Left lung (tissue), 10 donors: Measurements from ENCODE around the gene AGBL1. TPM values are rescaled to one million over a fixed set of nuclear protein-coding genes. Genes with fewer than 3 reads are reported as not detected.

ENCODE experiments used
- ATAC-seq: fragments of 200-7000 bp; cut with Tn5 transposase; one replicate; pipeline ENCODE4 v1.9.1; 2020; ENCODE audit warnings: moderate library complexity
- DNase-seq, 4 donors: peaks; one replicate each; pipeline ENCODE4 v3.0.0-alpha.2; 2013 to 2020
- H3K27ac ChIP-seq, 2 donors: fragments of 200-600 bp; sonication (generic) in 1 of 2; one replicate each; pipeline versions ENCODE4 v1.5.0 to v1.8.0; 2020 to 2021
- H3K27me3 ChIP-seq, 2 donors: fragments of 200-600 bp; sonication (generic) in 1 of 2; one replicate each; pipeline versions ENCODE4 v1.5.0 to v1.8.0; 2020 to 2021
- H3K36me3 ChIP-seq, 2 donors: fragments of 200-600 bp; sonication (generic) in 1 of 2; one replicate each; pipeline versions ENCODE4 v1.5.0 to v1.8.0; 2020 to 2021
- H3K4me1 ChIP-seq, 2 donors: fragments of 200-600 bp; one replicate each; pipeline ENCODE4 v1.8.0; 2021
- H3K4me3 ChIP-seq, 2 donors: fragments of 200-600 bp; sonication (generic) in 1 of 2; one replicate each; pipeline versions ENCODE4 v1.5.0 to v1.8.0; 2020 to 2021; ENCODE audit warnings: mild to moderate bottlenecking in 1 of 2
- H3K9me3 ChIP-seq, 2 donors: fragments of 200-600 bp; sonication (generic) in 1 of 2; one replicate each; pipeline versions ENCODE4 v1.5.0 to v1.8.0; 2020 to 2021
- intact Hi-C, 2 donors: fragments of 100-400 bp; cut with DNase I; formaldehyde crosslinking; loops; one replicate each; pipeline versions ENCODE4 v1.11.2 to v1.14.2; 2022
- polyA plus RNA-seq, 6 donors: library from polyadenylated mRNA; unstranded; fragments of 120-200 nt; gene quantifications; one replicate each; pipeline ENCODE4 v1.2.1, GENCODE V29; 2013; ENCODE audit not compliant: insufficient read length in 6 of 6
- total RNA-seq, 2 donors: library from RNA; stranded (reverse); fragmentation: NEBNext Ultra II Directional; extraction: Animal tissue kit (Norgen Biotek cat#: 25700); gene quantifications; one replicate each; pipeline ENCODE4 v1.2.1, GENCODE V29; 2021
- TF ChIP-seq, protein P1 (sequence below), 2 donors: fragments of 200-600 bp; sonication (generic) in 1 of 2; IDR thresholded peaks; one replicate each; pipeline versions ENCODE4 v1.5.0 to v1.8.0; 2021; ENCODE audit warnings: antibody characterized with exemption in 2 of 2
- donor health status: DM: no; HTN: yes; CAD: no.
- donor health status: DM: no; HTN: no; CAD: no.

AGBL1 gene
- total and polyA plus RNA-seq, 8 donors = 0.01 to 3.3 (median 0.11) TPM; not detected in 1

DNA sequence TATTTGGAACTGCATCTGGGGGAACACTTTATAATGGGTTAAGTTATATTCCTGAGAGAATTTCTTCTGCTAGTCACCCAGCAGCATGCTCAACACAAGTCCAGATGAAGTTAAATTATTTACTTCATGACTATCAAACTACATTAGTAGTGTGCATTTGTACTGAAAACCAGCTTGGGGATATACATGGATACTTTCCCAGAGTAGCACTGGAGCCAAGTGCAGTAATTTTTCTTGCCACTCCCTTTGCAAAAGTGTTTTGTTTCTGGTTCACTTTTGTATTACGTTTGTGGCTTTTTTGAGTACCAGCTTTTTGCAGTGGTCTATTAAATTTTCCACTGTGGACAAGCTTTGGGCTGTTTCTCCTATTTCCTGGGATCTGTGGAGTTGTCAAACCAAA lies 243.0 kb downstream of the AGBL1 start:
- no peak for DNase-seq
- Histone ChIP-seq H3K36me3 (no peaks in the 10 kb centered on the region), H3K27me3 (no peaks in the 10 kb centered on the region), H3K4me3 (no peak overlapping the region), H3K9me3 (no peaks in the 10 kb centered on the region), H3K27ac (no peak overlapping the region), H3K4me1 (no peaks in the 10 kb centered on the region)
- TF ChIP-seq, protein P1, sequence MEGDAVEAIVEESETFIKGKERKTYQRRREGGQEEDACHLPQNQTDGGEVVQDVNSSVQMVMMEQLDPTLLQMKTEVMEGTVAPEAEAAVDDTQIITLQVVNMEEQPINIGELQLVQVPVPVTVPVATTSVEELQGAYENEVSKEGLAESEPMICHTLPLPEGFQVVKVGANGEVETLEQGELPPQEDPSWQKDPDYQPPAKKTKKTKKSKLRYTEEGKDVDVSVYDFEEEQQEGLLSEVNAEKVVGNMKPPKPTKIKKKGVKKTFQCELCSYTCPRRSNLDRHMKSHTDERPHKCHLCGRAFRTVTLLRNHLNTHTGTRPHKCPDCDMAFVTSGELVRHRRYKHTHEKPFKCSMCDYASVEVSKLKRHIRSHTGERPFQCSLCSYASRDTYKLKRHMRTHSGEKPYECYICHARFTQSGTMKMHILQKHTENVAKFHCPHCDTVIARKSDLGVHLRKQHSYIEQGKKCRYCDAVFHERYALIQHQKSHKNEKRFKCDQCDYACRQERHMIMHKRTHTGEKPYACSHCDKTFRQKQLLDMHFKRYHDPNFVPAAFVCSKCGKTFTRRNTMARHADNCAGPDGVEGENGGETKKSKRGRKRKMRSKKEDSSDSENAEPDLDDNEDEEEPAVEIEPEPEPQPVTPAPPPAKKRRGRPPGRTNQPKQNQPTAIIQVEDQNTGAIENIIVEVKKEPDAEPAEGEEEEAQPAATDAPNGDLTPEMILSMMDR (IDR thresholded peaks at IDR 0.05) = no peak
- no peak for ATAC-seq
- intact Hi-C loops = no loop called here

DNA sequence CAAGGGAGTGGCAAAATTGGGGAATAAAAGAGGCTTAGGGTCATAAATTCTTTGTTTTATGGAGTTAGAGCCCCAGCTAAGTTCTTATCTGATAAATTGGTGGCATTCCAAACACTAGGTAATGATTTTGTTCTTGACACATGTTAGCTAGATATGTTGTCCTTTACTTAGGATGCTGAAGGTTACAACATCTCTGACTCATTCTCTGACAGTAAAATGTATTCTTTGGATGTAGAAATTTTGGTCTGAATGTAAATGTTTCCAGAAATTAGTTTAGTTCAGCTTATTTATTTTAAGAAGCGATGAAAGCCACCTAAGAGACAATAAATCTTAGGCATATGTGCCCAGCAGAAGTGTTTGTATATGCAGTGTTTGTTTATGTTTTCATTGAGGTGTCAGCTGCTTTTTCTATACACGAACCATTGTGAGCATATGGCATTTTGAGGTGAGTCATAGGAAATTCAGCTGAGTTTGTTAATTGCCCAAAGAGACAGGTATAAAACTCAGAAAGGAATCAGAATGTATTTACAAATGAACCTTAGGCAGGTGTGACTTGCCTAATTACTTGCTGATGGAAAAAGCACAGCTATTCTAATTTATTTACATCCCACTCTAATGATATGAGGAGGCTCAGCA lies 247.7 kb downstream of the AGBL1 start:
- Histone ChIP-seq H3K4me3 (no peak overlapping the region), H3K27ac (no peak overlapping the region), H3K27me3 (no peaks in the 10 kb centered on the region), H3K36me3 (no peaks in the 10 kb centered on the region), H3K4me1 (no peaks in the 10 kb centered on the region), H3K9me3 (peaks cover 5 to 28% of the 10 kb centered on the region in 2 donors)
- no peak for DNase-seq
- TF ChIP-seq, protein P1 (IDR thresholded peaks at IDR 0.05) = no peak
- ATAC-seq = no peak
- intact Hi-C loops = no loop called here

DNA sequence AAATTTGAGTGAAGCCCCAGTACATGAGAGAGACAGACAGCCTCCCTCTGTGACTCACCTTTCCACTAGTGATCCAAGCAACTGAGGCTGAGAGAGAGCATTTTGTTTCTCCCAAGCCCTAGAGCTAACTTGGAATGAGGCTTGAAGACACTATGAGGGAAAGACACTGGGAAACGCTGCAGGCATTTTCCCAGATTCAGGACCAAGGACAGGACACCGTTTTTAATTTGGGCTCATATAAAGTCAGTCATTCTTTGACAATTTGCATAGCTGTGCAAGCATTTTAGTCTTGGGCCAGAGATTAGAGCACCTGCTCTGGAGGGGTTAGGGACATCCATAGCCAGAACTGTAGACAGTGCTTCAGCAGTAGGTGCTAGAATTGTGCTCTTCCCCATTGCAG lies 249.0 kb downstream of the AGBL1 start:
- Histone ChIP-seq H3K9me3 (peaks cover 5 to 28% of the 10 kb centered on the region in 2 donors), H3K27me3 (no peaks in the 10 kb centered on the region), H3K4me1 (no peaks in the 10 kb centered on the region), H3K36me3 (no peaks in the 10 kb centered on the region), H3K4me3 (no peak overlapping the region), H3K27ac (no peak overlapping the region)
- DNase-seq (no peak), ATAC-seq (no peak)
- TF ChIP-seq, protein P1 (IDR thresholded peaks at IDR 0.05) = no peak
- intact Hi-C loops = no loop called here

DNA sequence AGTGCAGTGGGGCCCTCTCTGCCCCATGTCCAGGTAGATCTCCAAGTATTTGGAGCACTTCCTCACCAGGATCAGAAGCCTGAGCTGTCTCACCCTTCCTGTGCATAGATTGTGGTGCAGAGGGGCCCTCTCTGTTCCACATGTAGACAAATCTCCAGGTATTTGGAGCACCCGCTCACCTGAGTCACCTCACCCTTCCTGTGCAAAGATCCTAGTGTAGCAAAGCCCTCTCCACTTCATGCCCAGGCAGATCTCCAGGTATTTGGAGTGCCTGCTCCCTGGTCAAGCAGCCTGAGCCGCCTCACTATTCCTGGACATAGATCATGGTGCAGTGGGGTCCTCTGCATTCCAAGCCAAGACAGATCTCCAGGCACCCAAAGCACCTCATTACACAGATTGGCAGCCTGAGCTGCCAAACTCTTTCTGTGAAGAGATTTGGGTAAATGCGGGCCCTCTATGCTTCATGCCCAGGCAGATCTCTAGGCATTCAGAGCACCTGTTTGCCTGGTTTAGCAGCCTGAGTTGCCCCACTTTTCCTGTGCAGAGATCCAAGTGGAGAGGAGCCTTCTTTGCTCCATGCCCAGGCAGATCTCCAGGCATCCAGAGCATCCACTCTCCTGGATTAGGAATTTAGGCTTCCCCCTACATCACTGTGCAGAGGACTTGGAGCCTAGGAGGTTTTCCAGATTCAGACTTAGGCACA lies 249.8 kb downstream of the AGBL1 start:
- ATAC-seq = no peak
- H3K27ac ChIP-seq = no peak overlapping the region
- H3K27me3 ChIP-seq = no peaks in the 10 kb centered on the region
- no peak for DNase-seq
- no peak overlapping the region for H3K4me3 ChIP-seq
- no peaks in the 10 kb centered on the region for H3K4me1 ChIP-seq
- TF ChIP-seq, protein P1 (IDR thresholded peaks at IDR 0.05) = no peak
- H3K9me3 ChIP-seq = peaks cover 5 to 28% of the 10 kb centered on the region in 2 donors
- intact Hi-C loops = no loop called here
- H3K36me3 ChIP-seq = no peaks in the 10 kb centered on the region

DNA sequence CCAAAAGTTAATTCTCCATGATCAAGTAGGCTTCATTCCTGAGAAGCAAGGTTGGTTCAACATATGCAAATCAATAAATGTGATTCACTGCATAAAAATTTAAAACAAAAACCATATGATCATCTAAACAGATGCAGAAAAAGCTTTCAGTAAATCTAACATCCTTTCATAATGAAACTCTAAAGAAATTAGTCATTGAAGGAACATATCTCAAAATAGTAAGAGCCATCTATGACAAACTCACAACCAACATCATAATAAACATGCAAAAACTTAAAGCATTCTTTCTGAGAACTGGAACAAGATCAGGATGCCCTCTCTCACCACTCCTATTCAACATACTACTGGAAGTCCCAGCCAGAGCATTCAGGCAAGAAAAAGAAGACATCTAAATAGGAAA lies 254.1 kb downstream of the AGBL1 start:
- Histone ChIP-seq H3K4me3 (no peak overlapping the region), H3K27me3 (no peaks in the 10 kb centered on the region), H3K27ac (no peak overlapping the region), H3K4me1 (no peaks in the 10 kb centered on the region), H3K36me3 (no peaks in the 10 kb centered on the region), H3K9me3 (peaks cover 5 to 31% of the 10 kb centered on the region in 2 donors)
- DNase-seq (no peak), ATAC-seq (no peak)
- intact Hi-C loops = no loop called here
- TF ChIP-seq, protein P1 (IDR thresholded peaks at IDR 0.05) = no peak
